Tibial nerve (tissue), 4 donors: ENCODE results near the gene RPGR. TPM values are rescaled to one million over a fixed set of nuclear protein-coding genes. Genes with fewer than 3 reads are reported as not detected.

Experiments
- DNase-seq, 2 donors: peaks; one replicate each; pipeline ENCODE4 v3.0.0-alpha.2; 2019; ENCODE audit warnings: low spot score in 2 of 2
- H3K27ac ChIP-seq, 4 donors: fragments of 200-600 bp; sonication (generic) in 3 of 4; one replicate each; pipeline ENCODE4 v1.5.1; 2017 to 2019; ENCODE audit warnings: mild to moderate bottlenecking in 1 of 4
- H3K27me3 ChIP-seq, 2 donors: fragments of 200-600 bp; sonication (generic) in 1 of 2; one replicate each; pipeline versions ENCODE4 v1.5.1 to v1.6.0; 2017 to 2019
- H3K36me3 ChIP-seq, 3 donors: fragments of 200-600 bp; sonication (generic); one replicate each; pipeline ENCODE4 v1.5.1; 2018 to 2019
- H3K4me1 ChIP-seq, 4 donors: fragments of 200-600 bp; sonication (generic) in 3 of 4; one replicate each; pipeline ENCODE4 v1.5.1; 2017 to 2019
- H3K4me3 ChIP-seq, 4 donors: fragments of 200-600 bp; sonication (generic) in 3 of 4; one replicate each; pipeline ENCODE4 v1.5.1; 2017 to 2019; ENCODE audit warnings: mild to moderate bottlenecking in 1 of 4, moderate library complexity in 1 of 4
- H3K9me3 ChIP-seq, 4 donors: fragments of 200-600 bp; sonication (generic) in 3 of 4; one replicate each; pipeline ENCODE4 v1.5.1; 2017 to 2019
- CTCF ChIP-seq, 5 experiments: fragments of 200-600 bp in 3 of 5; fragments of 450-650 bp in 2 of 5; sonication (generic) in 3 of 5; IDR thresholded peaks; one replicate each; pipeline ENCODE4 v1.5.1; 2016 to 2019; ENCODE audit warnings: antibody characterized with exemption in 5 of 5, mild to moderate bottlenecking in 3 of 5, moderate library complexity in 2 of 5
- EP300 ChIP-seq, 2 donors: sonication (generic); formaldehyde crosslinking; IDR thresholded peaks; one replicate each; pipeline ENCODE4 v1.6.1; 2017; ENCODE audit warnings: antibody characterized with exemption in 2 of 2, mild to moderate bottlenecking in 1 of 2
- POLR2A ChIP-seq, 2 donors: fragments of 450-650 bp; IDR thresholded peaks; one replicate each; pipeline ENCODE4 v1.6.1; 2017; ENCODE audit warnings: antibody characterized with exemption in 2 of 2, mild to moderate bottlenecking in 2 of 2, moderate library complexity in 2 of 2
- WGBS, 2 donors: methylation state at CpG; one replicate each; pipeline ENCODE4 v1.1.5; 2018; 5-methylcytosine and 5-hydroxymethylcytosine counted together
- total RNA-seq, 4 donors: library from RNA; depleted of rRNA; stranded (reverse); fragments of >200 nt; gene quantifications; one replicate each; pipeline ENCODE4 v1.1.0, GENCODE V29; 2016

RPGR gene
- total RNA-seq, 4 donors from 2014 or later, result 28.9 to 89.8 (median 80.0) TPM

DNA sequence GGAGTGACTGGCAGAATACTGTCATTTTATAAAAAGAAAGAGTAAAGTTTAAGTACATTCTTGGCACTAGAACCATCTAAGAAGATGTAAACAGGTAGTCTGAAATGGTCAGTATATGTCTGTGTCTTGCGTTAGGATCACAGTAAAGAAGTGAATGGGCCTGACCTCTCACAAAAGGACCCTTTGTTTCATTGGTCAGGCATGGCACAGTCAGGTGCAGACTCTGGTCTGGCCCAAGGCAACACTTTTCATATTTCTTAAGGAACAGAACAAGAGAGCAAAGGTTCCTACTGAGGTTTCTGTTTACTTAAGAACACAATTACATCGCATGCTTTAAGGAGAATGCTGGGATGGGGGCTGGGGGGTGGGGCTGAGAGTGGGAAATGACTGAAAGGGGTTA, 48.1 kb downstream of the RPGR start:
- Histone ChIP-seq H3K27ac (no peak overlapping the region), H3K4me3 (no peak overlapping the region), H3K36me3 (no peaks in the 10 kb centered on the region), H3K4me1 (no peaks in the 10 kb centered on the region), H3K27me3 (no peaks in the 10 kb centered on the region), H3K9me3 (no peaks in the 10 kb centered on the region)
- TF ChIP-seq EP300 (IDR thresholded peaks at IDR 0.05) (no peak), CTCF (IDR thresholded peaks at IDR 0.05) (no peak), POLR2A (IDR thresholded peaks at IDR 0.05) (no peak)
- 55 to 77% methylated on average over 2 of the region's 2 CpGs for WGBS, 2 donors
- no peak for DNase-seq

- H3K27me3 ChIP-seq, result no peaks in the 10 kb centered on the region
- TF ChIP-seq POLR2A (IDR thresholded peaks at IDR 0.05) (no peak), CTCF (IDR thresholded peaks at IDR 0.05) (no peak), EP300 (IDR thresholded peaks at IDR 0.05) (no peak)
- H3K36me3 ChIP-seq, result no peaks in the 10 kb centered on the region
- H3K9me3 ChIP-seq, result no peaks in the 10 kb centered on the region
- no peak for DNase-seq
- H3K27ac ChIP-seq, result no peak overlapping the region
- whole genome bisulfite sequencing, 2 donors, result 58 to 75% methylated on average over 1 of the region's 1 CpG
- H3K4me3 ChIP-seq, result no peak overlapping the region
- no peaks in the 10 kb centered on the region for H3K4me1 ChIP-seq
These were observed 48.6 kb downstream of the RPGR start for GRCh38 chrX:38278682-38279081.

- no peak for DNase-seq
- H3K4me1 ChIP-seq, result no peaks in the 10 kb centered on the region
- H3K27me3 ChIP-seq, result no peaks in the 10 kb centered on the region
- TF ChIP-seq POLR2A (IDR thresholded peaks at IDR 0.05) (no peak), EP300 (IDR thresholded peaks at IDR 0.05) (no peak), CTCF (IDR thresholded peaks at IDR 0.05) (no peak)
- no peak overlapping the region for H3K27ac ChIP-seq
- H3K36me3 ChIP-seq, result no peaks in the 10 kb centered on the region
- WGBS, 2 donors, result 72 to 95% methylated on average over 2 of the region's 2 CpGs
- H3K9me3 ChIP-seq, result no peaks in the 10 kb centered on the region
- H3K4me3 ChIP-seq, result no peak overlapping the region
These were observed 49.5 kb downstream of the RPGR start for GRCh38 chrX:38277802-38278201.

- WGBS, 2 donors, result 19 to 23% methylated on average over 2 of the region's 2 CpGs
- no peaks in the 10 kb centered on the region for H3K27me3 ChIP-seq
- TF ChIP-seq EP300 (IDR thresholded peaks at IDR 0.05) (no peak), CTCF (IDR thresholded peaks at IDR 0.05) (no peak)
- no peak overlapping the region for H3K4me3 ChIP-seq
- H3K9me3 ChIP-seq, result no peaks in the 10 kb centered on the region
- H3K36me3 ChIP-seq, result no peaks in the 10 kb centered on the region
- no peak overlapping the region for H3K27ac ChIP-seq
- no peak for DNase-seq
- no peaks in the 10 kb centered on the region for H3K4me1 ChIP-seq
These were observed 50.2 kb downstream of the RPGR start for GRCh38 chrX:38277136-38277535.

DNA sequence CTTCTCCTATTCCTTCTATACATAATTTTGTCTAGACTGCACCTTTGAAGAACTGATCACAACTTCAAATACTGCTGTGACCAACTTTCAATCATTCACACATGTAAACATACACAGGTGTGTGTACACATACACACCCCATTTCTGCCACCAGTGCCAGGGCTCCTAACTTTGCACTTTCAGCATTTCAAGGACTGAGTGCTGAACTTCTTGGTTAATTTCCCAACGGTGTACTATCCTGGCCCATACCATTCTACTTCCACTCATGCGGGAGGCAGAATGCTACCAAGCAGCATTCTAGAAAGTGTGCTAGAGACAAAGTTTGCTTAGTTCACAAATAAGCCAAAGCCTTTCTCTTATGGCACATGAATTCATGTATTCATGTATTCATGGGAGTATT, 51.2 kb downstream of the RPGR start:
- Histone ChIP-seq H3K36me3 (no peaks in the 10 kb centered on the region), H3K9me3 (no peaks in the 10 kb centered on the region), H3K4me1 (no peaks in the 10 kb centered on the region), H3K4me3 (no peak overlapping the region), H3K27me3 (no peaks in the 10 kb centered on the region), H3K27ac (no peak overlapping the region)
- 81 to 90% methylated on average over 2 of the region's 2 CpGs for WGBS, 2 donors
- no peak for TF ChIP-seq CTCF (IDR thresholded peaks at IDR 0.05)
- no peak for TF ChIP-seq POLR2A (IDR thresholded peaks at IDR 0.05)
- no peak for TF ChIP-seq EP300 (IDR thresholded peaks at IDR 0.05)
- no peak for DNase-seq
